Neutrophil (primary cell): Measurements from ENCODE around the gene RTCA.

Source experiments
- H3K27ac ChIP-seq: fragments of 200-600 bp; sonication (generic); 2 replicates; pipeline ENCODE4 v1.5.1; 2016; ENCODE audit warnings: mild to moderate bottlenecking, moderate library complexity
- H3K27me3 ChIP-seq: fragments of 200-600 bp; sonication (generic); 2 replicates; pipeline ENCODE4 v1.6.0; 2016; ENCODE audit warnings: mild to moderate bottlenecking
- H3K36me3 ChIP-seq: fragments of 200-600 bp; sonication (generic); 2 replicates; pipeline ENCODE4 v1.5.1; 2017
- H3K4me1 ChIP-seq, 2 experiments: fragments of 200-600 bp in 1 of 2; sonication (generic) in 1 of 2; 1 replicate in 1 of 2; 2 replicates in 1 of 2; pipeline versions ENCODE4 v1.5.1 to v1.6.1; 2013 to 2016; ENCODE audit warnings: low read depth in 1 of 2, low read length in 1 of 2, mild to moderate bottlenecking in 1 of 2, moderate library complexity in 1 of 2; ENCODE audit not compliant: control insufficient read depth in 1 of 2, insufficient read depth in 1 of 2
- H3K4me3 ChIP-seq, 2 experiments: fragments of 200-600 bp in 1 of 2; sonication (generic) in 1 of 2; 1 replicate in 1 of 2; 2 replicates in 1 of 2; pipeline ENCODE4 v1.5.1; 2013 to 2016; ENCODE audit warnings: low read depth in 1 of 2, low read length in 1 of 2, mild to moderate bottlenecking in 1 of 2, moderate library complexity in 1 of 2
- H3K9me3 ChIP-seq: fragments of 200-600 bp; sonication (generic); 2 replicates; pipeline ENCODE4 v1.5.1; 2016
- CTCF ChIP-seq: fragments of 200-600 bp; sonication (generic); IDR thresholded peaks from 2 replicates; pipeline ENCODE4 v1.5.1; 2016; ENCODE audit warnings: antibody characterized with exemption

The RTCA gene

GRCh38 chr1:100237091-100237490 lies 28.9 kb upstream of the RTCA start:
- H3K36me3 ChIP-seq, result peaks cover 23% of the 10 kb centered on the region
- no peak overlapping the region for H3K4me3 ChIP-seq
- no peaks in the 10 kb centered on the region for H3K27me3 ChIP-seq
- H3K9me3 ChIP-seq, result no peaks in the 10 kb centered on the region
- no peak overlapping the region for H3K27ac ChIP-seq
- no peak for TF ChIP-seq CTCF
- H3K4me1 ChIP-seq, result no peaks in the 10 kb centered on the region

DNA sequence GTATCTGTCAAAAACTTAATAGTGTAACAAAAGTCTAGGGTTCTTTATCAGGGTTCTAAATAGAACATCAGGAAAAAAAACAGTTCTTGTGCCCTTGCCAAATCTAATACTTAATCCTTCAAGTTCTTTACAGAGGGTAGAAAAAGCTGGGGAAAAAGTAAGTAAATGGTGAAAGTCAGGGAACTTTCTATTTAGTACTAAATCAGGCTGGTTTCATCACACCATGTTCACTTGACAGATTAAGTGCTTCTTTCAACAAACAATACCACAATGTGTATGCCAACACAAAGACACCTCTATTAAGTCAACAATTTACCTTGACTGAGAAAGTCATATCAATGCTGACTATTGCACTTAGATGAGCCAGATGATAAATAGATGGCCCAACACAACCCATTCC lies 26.1 kb upstream of the RTCA start:
- H3K9me3 ChIP-seq, result no peaks in the 10 kb centered on the region
- no peak for TF ChIP-seq CTCF
- no peaks in the 10 kb centered on the region for H3K4me1 ChIP-seq
- peaks cover 12% of the 10 kb centered on the region for H3K36me3 ChIP-seq
- no peak overlapping the region for H3K27ac ChIP-seq
- H3K27me3 ChIP-seq, result no peaks in the 10 kb centered on the region
- no peak overlapping the region for H3K4me3 ChIP-seq

DNA sequence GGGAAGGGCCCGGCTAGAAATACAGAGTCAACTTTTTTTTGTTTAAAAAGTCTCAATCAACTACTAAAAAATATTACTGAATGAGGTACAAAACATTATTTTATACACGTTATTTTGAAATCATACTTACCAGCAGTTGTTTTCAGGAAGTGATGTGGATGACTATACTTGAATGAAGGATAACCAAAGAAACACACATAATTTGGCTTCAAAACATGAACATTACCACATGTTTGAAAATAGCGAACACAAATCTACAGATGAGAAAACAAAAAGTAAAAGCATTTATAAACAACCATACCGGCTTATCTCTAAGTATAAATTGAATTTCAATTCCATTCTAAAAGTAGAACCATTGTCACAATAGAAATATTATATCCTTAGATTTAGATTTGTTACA lies 25.4 kb upstream of the RTCA start:
- H3K4me3 ChIP-seq, result no peak overlapping the region
- no peak overlapping the region for H3K27ac ChIP-seq
- H3K9me3 ChIP-seq, result no peaks in the 10 kb centered on the region
- no peaks in the 10 kb centered on the region for H3K4me1 ChIP-seq
- H3K36me3 ChIP-seq, result peaks cover 12% of the 10 kb centered on the region
- no peak for TF ChIP-seq CTCF
- no peaks in the 10 kb centered on the region for H3K27me3 ChIP-seq

- peaks cover 6 to 16% of the 10 kb centered on the region in 2 experiments for H3K4me1 ChIP-seq
- H3K9me3 ChIP-seq, result no peaks in the 10 kb centered on the region
- H3K27me3 ChIP-seq, result no peaks in the 10 kb centered on the region
- H3K36me3 ChIP-seq, result no peaks in the 10 kb centered on the region
- no peak overlapping the region for H3K4me3 ChIP-seq
- no peak for TF ChIP-seq CTCF
- no peak overlapping the region for H3K27ac ChIP-seq
These were observed 19.3 kb upstream of the RTCA start for GRCh38 chr1:100246738-100247137.

- no peaks in the 10 kb centered on the region for H3K27me3 ChIP-seq
- H3K36me3 ChIP-seq, result no peaks in the 10 kb centered on the region
- H3K9me3 ChIP-seq, result no peaks in the 10 kb centered on the region
- H3K4me3 ChIP-seq, result peak overlapping the region; percentile 74 to 81
- peaks cover 6 to 16% of the 10 kb centered on the region in 2 experiments for H3K4me1 ChIP-seq
- TF ChIP-seq CTCF, result no peak
- peak overlapping the region; percentile 71 for H3K27ac ChIP-seq
These were observed 16.9 kb upstream of the RTCA start for GRCh38 chr1:100249155-100249536.
